DMS153 treated with DMSO at 0.1 percent for 48 hours (cell line): ENCODE results near the gene JMJD7.
"Not testable (repeated sequence)": the region's sequence is repeated elsewhere in the genome, so short reads cannot be mapped to it uniquely, and the experiment has no call there.

Source experiments
- DNase-seq: peaks from one replicate; lab custom pipeline; 2025; ENCODE audit not compliant: unreplicated experiment; lab: John Stamatoyannopoulos, UW

Gene JMJD7

GRCh38 chr15:41821831-41822230, 6.1 kb upstream of the JMJD7 start:
- no peak for DNase-seq

- no peak for DNase-seq
Observed at GRCh38 chr15:41822471-41822870, 5.4 kb upstream of the JMJD7 start.

GRCh38 chr15:41822957-41823356, 4.9 kb upstream of the JMJD7 start:
- no peak for DNase-seq

- DNase-seq: no peak
Observed at GRCh38 chr15:41823502-41823901, 4.4 kb upstream of the JMJD7 start.

GRCh38 chr15:41824062-41824745, 3.7 kb upstream of the JMJD7 start:
- no peak for DNase-seq

- no peak for DNase-seq
Observed at GRCh38 chr15:41825145-41825544, 2.7 kb upstream of the JMJD7 start.

GRCh38 chr15:41825572-41826535, 2.0 kb upstream of the JMJD7 start:
- DNase-seq: no peak

GRCh38 chr15:41827290-41827879, 507 bp upstream of the JMJD7 start:
- no peak for DNase-seq

- DNase-seq: no peak
Observed at GRCh38 chr15:41828807-41829141, 882 bp downstream of the JMJD7 start.

- DNase-seq: no peak
Observed at GRCh38 chr15:41829959-41830646, 2.2 kb downstream of the JMJD7 start.

- not testable (repeated sequence) for DNase-seq
Observed at GRCh38 chr15:41831291-41831690, 3.4 kb downstream of the JMJD7 start.

GRCh38 chr15:41832208-41832607, 4.3 kb downstream of the JMJD7 start:
- no peak for DNase-seq

- DNase-seq: peak; percentile 41
Observed at GRCh38 chr15:41832875-41833274, 5.0 kb downstream of the JMJD7 start.

GRCh38 chr15:41834096-41834495, 6.2 kb downstream of the JMJD7 start:
- DNase-seq: no peak

- no peak for DNase-seq
Observed at GRCh38 chr15:41836073-41836472, 8.2 kb downstream of the JMJD7 start.

- no peak for DNase-seq
Observed at GRCh38 chr15:41836713-41837454, 9.0 kb downstream of the JMJD7 start.

GRCh38 chr15:41838400-41838897, 10.6 kb downstream of the JMJD7 start, which contains the start of gene PLA2G4B:
Gene PLA2G4B (plus strand): TSS chr15:41838847. CDS start chr15:41838914, 67 bp downstream.
- no peak for DNase-seq

GRCh38 chr15:41839781-41840491, 12.0 kb downstream of the JMJD7 start:
- no peak for DNase-seq

GRCh38 chr15:41840673-41841072, 12.8 kb downstream of the JMJD7 start:
- DNase-seq: no peak

GRCh38 chr15:41841131-41841530, 13.2 kb downstream of the JMJD7 start:
- no peak for DNase-seq
